ENCODE data around the gene TMEM205.
A peak's percentile ranks its signal among the peaks of the same experiment; 100 is the strongest.
"Not testable (repeated sequence)": the region's sequence is repeated elsewhere in the genome, so short reads cannot be mapped to it uniquely, and the experiment has no call there.

The TMEM205 gene

DNA sequence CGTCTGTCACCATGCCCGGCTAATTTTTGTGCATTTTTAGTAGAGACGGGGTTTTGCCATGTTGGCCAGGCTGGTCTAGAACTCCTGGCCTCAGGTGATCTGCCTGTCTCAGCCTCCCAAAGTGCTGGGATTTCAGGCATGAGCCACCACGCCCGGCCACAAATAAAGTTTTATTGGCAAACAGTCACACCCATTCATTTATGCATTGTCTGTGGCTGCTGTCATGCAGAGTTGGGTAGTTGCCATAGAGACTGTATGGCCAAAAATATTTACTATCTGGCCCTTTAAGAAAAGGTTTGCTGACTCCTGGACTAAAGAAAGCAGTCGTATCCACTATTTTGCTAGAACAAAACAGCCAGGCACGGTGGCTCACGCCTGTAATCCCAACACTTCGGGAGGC lies 12.2 kb downstream of the TMEM205 start:
- not testable (repeated sequence) for H3K9me3 ChIP-seq (replicated peaks; ENCODE audit: low read length); H3K9ac ChIP-seq (ENCODE audit: low read depth, low read length); H3K4me2 ChIP-seq (ENCODE audit: low read length); H3K4me1 ChIP-seq (ENCODE audit: control insufficient read depth, insufficient read depth, low read length); H3K4me3 ChIP-seq (ENCODE audit: low read length); H3K27me3 ChIP-seq (ENCODE audit: control insufficient read depth, insufficient read depth, low read length); H3K36me3 ChIP-seq (ENCODE audit: insufficient read depth, low read length)

DNA sequence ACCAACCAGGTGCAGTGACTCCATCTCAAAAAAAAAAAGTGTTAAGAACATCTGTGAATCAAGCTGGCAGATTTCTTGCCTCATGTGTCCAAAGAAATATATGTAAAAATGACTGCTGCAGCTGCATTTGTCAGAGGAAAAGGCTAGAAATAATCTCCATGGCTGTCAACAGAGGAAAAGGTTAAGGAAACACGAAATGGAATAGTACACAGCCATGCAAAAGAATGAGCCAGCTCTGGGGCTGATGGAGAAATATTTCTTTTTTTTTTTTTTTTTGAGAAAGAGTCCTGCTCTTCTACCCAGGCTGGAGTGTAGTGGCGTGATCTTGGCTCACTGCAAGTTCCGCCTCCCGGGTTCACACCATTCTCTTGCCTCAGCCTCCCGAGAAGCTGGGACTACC lies 13.2 kb downstream of the TMEM205 start:
- no peaks in the 10 kb centered on the region for H3K4me1 ChIP-seq (ENCODE audit: control insufficient read depth, insufficient read depth, low read length)
- no peaks in the 10 kb centered on the region for H3K9me3 ChIP-seq (replicated peaks; ENCODE audit: low read length)
- no peak overlapping the region for H3K4me3 ChIP-seq (ENCODE audit: low read length)
- H3K4me2 ChIP-seq (ENCODE audit: low read length): no peak overlapping the region
- no peaks in the 10 kb centered on the region for H3K36me3 ChIP-seq (ENCODE audit: insufficient read depth, low read length)
- H3K27me3 ChIP-seq (ENCODE audit: control insufficient read depth, insufficient read depth, low read length): no peaks in the 10 kb centered on the region
- no peak overlapping the region for H3K9ac ChIP-seq (ENCODE audit: low read depth, low read length)

DNA sequence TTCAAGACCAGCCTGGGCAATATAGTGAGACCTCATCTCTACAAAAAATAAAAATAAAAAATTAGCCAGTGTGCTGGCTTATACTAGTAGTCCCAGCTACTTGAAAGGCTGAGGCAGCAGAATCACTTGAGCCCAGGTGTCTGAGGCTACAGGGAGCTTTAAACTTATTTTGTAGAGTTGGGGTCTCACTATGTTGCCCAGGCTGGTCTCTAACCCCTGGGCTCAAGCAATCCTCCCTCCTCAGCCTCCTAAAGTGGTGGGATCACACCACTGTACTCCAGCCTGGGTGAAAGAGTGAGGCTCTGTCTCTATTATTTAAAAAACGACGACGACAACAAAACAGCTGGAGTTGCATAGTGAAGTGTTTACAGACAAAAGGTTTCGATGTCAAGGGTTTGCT lies 14.6 kb downstream of the TMEM205 start:
- H3K4me1 ChIP-seq (ENCODE audit: control insufficient read depth, insufficient read depth, low read length): no peaks in the 10 kb centered on the region
- no peaks in the 10 kb centered on the region for H3K36me3 ChIP-seq (ENCODE audit: insufficient read depth, low read length)
- no peak overlapping the region for H3K4me3 ChIP-seq (ENCODE audit: low read length)
- no peak overlapping the region for H3K9ac ChIP-seq (ENCODE audit: low read depth, low read length)
- no peak overlapping the region for H3K4me2 ChIP-seq (ENCODE audit: low read length)
- no peaks in the 10 kb centered on the region for H3K9me3 ChIP-seq (replicated peaks; ENCODE audit: low read length)
- no peaks in the 10 kb centered on the region for H3K27me3 ChIP-seq (ENCODE audit: control insufficient read depth, insufficient read depth, low read length)

- no peak overlapping the region for H3K9ac ChIP-seq (ENCODE audit: low read depth, low read length)
- H3K4me2 ChIP-seq (ENCODE audit: low read length): no peak overlapping the region
- no peaks in the 10 kb centered on the region for H3K36me3 ChIP-seq (ENCODE audit: insufficient read depth, low read length)
- no peak overlapping the region for H3K4me3 ChIP-seq (ENCODE audit: low read length)
- H3K27me3 ChIP-seq (ENCODE audit: control insufficient read depth, insufficient read depth, low read length): no peaks in the 10 kb centered on the region
- no peaks in the 10 kb centered on the region for H3K9me3 ChIP-seq (replicated peaks; ENCODE audit: low read length)
- no peaks in the 10 kb centered on the region for H3K4me1 ChIP-seq (ENCODE audit: control insufficient read depth, insufficient read depth, low read length)
These were observed 15.9 kb downstream of the TMEM205 start for GRCh38 chr19:11330127-11330526.

DNA sequence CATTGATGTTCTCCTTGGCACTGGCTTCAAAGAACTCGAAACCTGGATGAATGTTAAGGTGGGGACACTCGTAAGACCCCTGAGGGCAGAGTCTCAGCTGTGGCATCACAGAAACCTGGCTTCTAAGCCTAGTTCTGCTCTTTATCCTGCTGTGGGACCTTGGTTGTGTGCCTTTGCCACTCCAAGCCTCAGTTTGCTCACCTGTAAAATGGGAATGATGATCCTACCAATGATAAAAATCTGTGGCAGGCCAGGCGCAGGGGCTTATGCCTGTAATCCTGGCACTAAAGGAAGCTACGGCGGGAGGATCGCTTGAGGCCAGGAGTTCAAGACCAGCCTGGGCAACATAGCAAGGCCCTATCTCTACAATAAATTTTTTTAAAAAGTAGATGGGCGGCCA lies 20.5 kb downstream of the TMEM205 start:
- Histone ChIP-seq H3K4me3 (ENCODE audit: low read length) (no peak overlapping the region), H3K36me3 (ENCODE audit: insufficient read depth, low read length) (no peaks in the 10 kb centered on the region), H3K27me3 (ENCODE audit: control insufficient read depth, insufficient read depth, low read length) (no peaks in the 10 kb centered on the region), H3K4me2 (ENCODE audit: low read length) (no peak overlapping the region), H3K4me1 (ENCODE audit: control insufficient read depth, insufficient read depth, low read length) (peaks cover 16% of the 10 kb centered on the region), H3K9me3 (replicated peaks; ENCODE audit: low read length) (no peaks in the 10 kb centered on the region), H3K9ac (ENCODE audit: low read depth, low read length) (no peak overlapping the region)

DNA sequence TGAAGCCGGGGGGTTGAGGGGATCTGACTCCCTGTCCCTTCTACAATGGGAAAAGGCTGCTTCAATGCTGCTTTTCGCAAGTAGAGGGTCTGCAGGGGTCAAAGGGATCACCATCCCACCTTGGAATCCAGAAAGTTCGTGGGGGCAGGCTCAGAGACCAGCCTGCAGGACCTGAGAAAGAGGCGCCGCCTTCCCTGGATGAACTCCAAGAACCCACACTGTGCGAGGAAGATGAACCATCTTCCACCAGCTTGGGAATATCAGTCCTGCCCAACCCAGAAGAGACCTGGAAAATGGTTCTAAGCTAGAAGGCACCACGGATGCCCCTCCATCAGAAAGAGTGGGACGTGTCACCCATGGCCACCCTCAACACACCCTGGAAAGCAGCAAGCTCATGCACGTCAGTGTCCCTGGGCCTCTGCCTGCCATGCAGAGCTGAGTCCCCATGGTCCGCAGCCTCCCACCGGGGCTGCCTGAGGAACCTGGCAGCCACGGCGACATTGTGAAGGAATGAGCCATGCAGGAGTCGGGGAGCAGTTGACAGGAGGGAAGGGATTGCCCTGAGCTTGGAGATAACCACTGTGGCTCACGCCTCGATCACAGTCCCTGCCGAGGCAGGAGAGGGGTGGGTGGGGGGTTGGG lies 21.2 kb downstream of the TMEM205 start:
- Histone ChIP-seq H3K27me3 (ENCODE audit: control insufficient read depth, insufficient read depth, low read length) (no peaks in the 10 kb centered on the region), H3K36me3 (ENCODE audit: insufficient read depth, low read length) (no peaks in the 10 kb centered on the region), H3K9me3 (replicated peaks; ENCODE audit: low read length) (no peaks in the 10 kb centered on the region), H3K4me3 (ENCODE audit: low read length) (no peak overlapping the region), H3K4me1 (ENCODE audit: control insufficient read depth, insufficient read depth, low read length) (peaks cover 16% of the 10 kb centered on the region), H3K4me2 (ENCODE audit: low read length) (peak overlapping the region; percentile 67), H3K9ac (ENCODE audit: low read depth, low read length) (peak overlapping the region; percentile 23)

GRCh38 chr19:11324079-11324661 lies 21.9 kb downstream of the TMEM205 start:
- peaks cover 16% of the 10 kb centered on the region for H3K4me1 ChIP-seq (ENCODE audit: control insufficient read depth, insufficient read depth, low read length)
- peak overlapping the region; percentile 52 for H3K4me3 ChIP-seq (ENCODE audit: low read length)
- H3K9me3 ChIP-seq (replicated peaks; ENCODE audit: low read length): no peaks in the 10 kb centered on the region
- no peaks in the 10 kb centered on the region for H3K27me3 ChIP-seq (ENCODE audit: control insufficient read depth, insufficient read depth, low read length)
- no peaks in the 10 kb centered on the region for H3K36me3 ChIP-seq (ENCODE audit: insufficient read depth, low read length)
- peak overlapping the region; percentile 23 for H3K9ac ChIP-seq (ENCODE audit: low read depth, low read length)
- peak overlapping the region; percentile 67 for H3K4me2 ChIP-seq (ENCODE audit: low read length)

DNA sequence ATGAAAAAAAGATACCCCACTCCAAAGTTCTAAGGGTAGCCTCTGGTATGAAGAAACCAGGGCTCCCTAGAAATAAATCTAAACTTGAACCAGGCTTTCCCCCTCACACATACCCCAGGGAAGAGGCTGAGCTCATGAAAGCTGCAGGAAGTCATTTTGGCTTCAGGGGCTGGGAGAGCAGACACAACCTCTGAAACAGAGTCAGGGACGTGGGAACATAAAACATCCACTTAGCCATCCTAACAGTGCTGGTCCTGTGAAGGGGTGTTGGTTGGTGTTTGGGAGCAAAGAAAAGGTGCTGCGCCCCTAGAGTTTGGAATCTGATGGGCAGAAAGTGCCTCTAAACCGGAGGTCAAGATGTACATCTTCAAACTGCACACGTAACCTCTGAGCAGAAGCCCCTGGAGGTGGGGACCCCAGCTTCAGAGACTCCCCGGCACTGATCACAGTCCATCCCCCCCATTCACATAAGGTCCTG lies 22.4 kb downstream of the TMEM205 start:
- H3K4me3 ChIP-seq (ENCODE audit: low read length): peak overlapping the region; percentile 52

GRCh38 chr19:11322269-11323024 lies 23.6 kb downstream of the TMEM205 start:
- H3K9me3 ChIP-seq (replicated peaks; ENCODE audit: low read length): no peaks in the 10 kb centered on the region
- no peak overlapping the region for H3K9ac ChIP-seq (ENCODE audit: low read depth, low read length)
- no peak overlapping the region for H3K4me3 ChIP-seq (ENCODE audit: low read length)
- H3K4me1 ChIP-seq (ENCODE audit: control insufficient read depth, insufficient read depth, low read length): peaks cover 16% of the 10 kb centered on the region
- H3K27me3 ChIP-seq (ENCODE audit: control insufficient read depth, insufficient read depth, low read length): no peaks in the 10 kb centered on the region
- H3K36me3 ChIP-seq (ENCODE audit: insufficient read depth, low read length): no peaks in the 10 kb centered on the region
- no peak overlapping the region for H3K4me2 ChIP-seq (ENCODE audit: low read length)

More for the DNA sequence above, 22.4 kb downstream of the TMEM205 start:
- Histone ChIP-seq H3K27me3 (ENCODE audit: control insufficient read depth, insufficient read depth, low read length) (no peaks in the 10 kb centered on the region), H3K4me2 (ENCODE audit: low read length) (peak overlapping the region; percentile 67), H3K9ac (ENCODE audit: low read depth, low read length) (no peak overlapping the region), H3K9me3 (replicated peaks; ENCODE audit: low read length) (no peaks in the 10 kb centered on the region), H3K36me3 (ENCODE audit: insufficient read depth, low read length) (no peaks in the 10 kb centered on the region), H3K4me1 (ENCODE audit: control insufficient read depth, insufficient read depth, low read length) (peaks cover 16% of the 10 kb centered on the region)

DNA sequence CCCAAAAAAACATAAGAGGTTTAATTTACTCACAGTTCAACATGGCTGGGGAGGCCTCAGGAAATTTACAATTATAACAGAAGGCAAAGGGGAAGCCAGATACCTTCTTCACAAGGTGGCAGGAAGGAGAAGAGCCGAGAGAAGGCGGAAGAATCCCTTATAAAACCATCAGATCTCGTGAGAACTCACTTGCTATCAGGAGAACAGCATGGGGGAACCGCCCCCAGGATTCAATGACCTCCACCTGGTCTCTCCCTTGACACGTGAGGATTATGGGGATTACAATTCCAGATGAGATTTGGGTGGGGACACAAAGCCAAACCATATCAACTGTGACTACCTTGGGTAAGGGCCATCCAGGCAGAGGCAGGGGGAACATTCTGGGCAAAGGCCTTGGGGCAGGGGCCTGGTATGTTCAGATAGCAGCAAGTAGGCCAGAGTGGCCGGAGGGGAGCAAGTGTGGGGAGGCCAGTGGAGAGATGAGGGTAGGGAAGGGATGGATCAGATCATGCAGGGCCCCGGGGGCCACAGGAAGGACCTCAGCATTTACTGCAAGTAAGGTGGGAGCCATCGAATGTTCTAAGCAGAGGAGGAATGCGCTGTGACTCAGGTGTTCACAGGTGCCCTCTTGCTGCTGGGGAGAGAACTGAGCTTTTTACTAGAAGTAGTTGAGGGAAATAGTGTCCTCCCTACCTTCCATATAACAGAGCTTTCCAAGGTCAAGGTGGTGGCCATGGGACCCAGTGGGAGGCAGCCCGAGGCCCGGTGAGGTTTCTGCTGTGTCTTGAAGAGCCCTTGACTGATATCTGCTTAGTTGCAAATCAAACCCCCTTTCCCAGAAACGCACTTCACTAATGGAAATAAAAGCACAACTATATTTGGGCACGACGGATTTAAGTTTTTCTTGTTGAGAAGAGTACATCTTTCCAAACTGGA lies 24.6 kb downstream of the TMEM205 start:
- Histone ChIP-seq H3K27me3 (ENCODE audit: control insufficient read depth, insufficient read depth, low read length) (no peaks in the 10 kb centered on the region), H3K4me2 (ENCODE audit: low read length) (no peak overlapping the region), H3K9me3 (replicated peaks; ENCODE audit: low read length) (no peaks in the 10 kb centered on the region), H3K4me1 (ENCODE audit: control insufficient read depth, insufficient read depth, low read length) (peaks cover 16% of the 10 kb centered on the region), H3K4me3 (ENCODE audit: low read length) (no peak overlapping the region), H3K36me3 (ENCODE audit: insufficient read depth, low read length) (no peaks in the 10 kb centered on the region), H3K9ac (ENCODE audit: low read depth, low read length) (no peak overlapping the region)

Measured in skeletal muscle satellite cell (primary cell).